ENCODE data around the gene RNF144A.

Gene RNF144A

GRCh38 chr2:7044253-7045250 lies 127.3 kb downstream of the RNF144A start:
- peak; percentile 26 for DNase-seq (ENCODE audit: low read depth)

GRCh38 chr2:7045601-7046590 lies 128.7 kb downstream of the RNF144A start:
- DNase-seq (ENCODE audit: low read depth): no peak

GRCh38 chr2:7047661-7048060 lies 130.4 kb downstream of the RNF144A start:
- no peak for DNase-seq (ENCODE audit: low read depth)

GRCh38 chr2:7048762-7049294 lies 131.6 kb downstream of the RNF144A start:
- no peak for DNase-seq (ENCODE audit: low read depth)

GRCh38 chr2:7052404-7052803 lies 135.2 kb downstream of the RNF144A start:
- DNase-seq (ENCODE audit: low read depth): no peak

- no peak for DNase-seq (ENCODE audit: low read depth)
Measured at GRCh38 chr2:7053650-7054265, 136.5 kb downstream of the RNF144A start.

GRCh38 chr2:7057865-7058400 lies 140.7 kb downstream of the RNF144A start:
- no peak for DNase-seq (ENCODE audit: low read depth)

GRCh38 chr2:7060156-7060555 lies 142.9 kb downstream of the RNF144A start:
- no peak for DNase-seq (ENCODE audit: low read depth)

- no peak for DNase-seq (ENCODE audit: low read depth)
Measured at GRCh38 chr2:7060631-7061449, 143.6 kb downstream of the RNF144A start.

GRCh38 chr2:7061450-7061789 lies 144.2 kb downstream of the RNF144A start:
- no peak for DNase-seq (ENCODE audit: low read depth)

- DNase-seq (ENCODE audit: low read depth): no peak
Measured at GRCh38 chr2:7061921-7062320, 144.7 kb downstream of the RNF144A start.

- DNase-seq (ENCODE audit: low read depth): no peak
Measured at GRCh38 chr2:7063789-7064188, 146.6 kb downstream of the RNF144A start.

GRCh38 chr2:7068457-7068856 lies 151.2 kb downstream of the RNF144A start:
- DNase-seq (ENCODE audit: low read depth): no peak

- DNase-seq (ENCODE audit: low read depth): no peak
Measured at GRCh38 chr2:7070483-7070882, 153.3 kb downstream of the RNF144A start.

- DNase-seq (ENCODE audit: low read depth): no peak
Measured at GRCh38 chr2:7071154-7071553, 153.9 kb downstream of the RNF144A start.

- DNase-seq (ENCODE audit: low read depth): no peak
Measured at GRCh38 chr2:7071916-7072556, 154.8 kb downstream of the RNF144A start.

GRCh38 chr2:7073901-7074300 lies 156.7 kb downstream of the RNF144A start:
- no peak for DNase-seq (ENCODE audit: low read depth)

- no peak for DNase-seq (ENCODE audit: low read depth)
Measured at GRCh38 chr2:7075834-7076233, 158.6 kb downstream of the RNF144A start.

GRCh38 chr2:7077660-7078267 lies 160.6 kb downstream of the RNF144A start:
- DNase-seq (ENCODE audit: low read depth): no peak

All from HS-5 (cell line).